Measurements from ENCODE around the gene SMPDL3B.

Gene SMPDL3B

DNA sequence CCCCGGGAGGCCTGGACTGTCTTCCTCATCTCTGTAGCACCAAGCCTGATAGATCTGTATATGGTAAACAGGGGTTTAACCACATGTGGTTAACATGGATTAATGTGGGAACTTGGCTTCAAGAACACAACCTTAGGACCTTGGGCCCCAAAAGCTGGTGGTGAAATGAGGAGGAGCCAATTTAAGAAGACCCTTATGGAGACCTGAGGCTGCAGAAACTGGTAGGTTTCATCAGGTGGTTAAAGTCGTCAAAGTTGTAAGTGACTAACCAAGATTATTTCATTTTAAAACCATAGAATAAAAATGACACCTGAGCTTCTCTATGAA, 48.5 kb upstream of the SMPDL3B start:
- H3K4me1 ChIP-seq (ENCODE audit: insufficient read depth, low read length, poor library complexity, severe bottlenecking): peaks cover 28% of the 10 kb centered on the region
- H3K4me2 ChIP-seq (ENCODE audit: low read depth, low read length, poor library complexity, severe bottlenecking): peak overlapping the region; percentile 62
- H3K9ac ChIP-seq (ENCODE audit: low read depth, low read length, poor library complexity, severe bottlenecking): no peak overlapping the region
- H3K9me3 ChIP-seq (ENCODE audit: insufficient read depth, low read depth, low read length): no peaks in the 10 kb centered on the region
- peaks cover 7% of the 10 kb centered on the region; the same call in 1 of the 2 replicates for H3K36me3 ChIP-seq (ENCODE audit: insufficient read depth, low read length)
- H3K4me3 ChIP-seq (ENCODE audit: low read length, poor library complexity, severe bottlenecking): no peak overlapping the region
- H2AFZ ChIP-seq (ENCODE audit: low read length): no peak overlapping the region
- no peaks in the 10 kb centered on the region for H3K79me2 ChIP-seq (ENCODE audit: insufficient read depth, low read length)
- no peaks in the 10 kb centered on the region for H3K27me3 ChIP-seq (ENCODE audit: insufficient read depth, low read length, poor library complexity, severe bottlenecking)
- no peaks in the 10 kb centered on the region for H3K9me2 ChIP-seq (replicated peaks; ENCODE audit: low read depth, low read length)
- H4K20me1 ChIP-seq (ENCODE audit: insufficient read depth, low read length, poor library complexity, severe bottlenecking): no peaks in the 10 kb centered on the region
- no peaks in the 10 kb centered on the region for H3F3A ChIP-seq (ENCODE audit: low read depth)
- TF ChIP-seq, protein P1, sequence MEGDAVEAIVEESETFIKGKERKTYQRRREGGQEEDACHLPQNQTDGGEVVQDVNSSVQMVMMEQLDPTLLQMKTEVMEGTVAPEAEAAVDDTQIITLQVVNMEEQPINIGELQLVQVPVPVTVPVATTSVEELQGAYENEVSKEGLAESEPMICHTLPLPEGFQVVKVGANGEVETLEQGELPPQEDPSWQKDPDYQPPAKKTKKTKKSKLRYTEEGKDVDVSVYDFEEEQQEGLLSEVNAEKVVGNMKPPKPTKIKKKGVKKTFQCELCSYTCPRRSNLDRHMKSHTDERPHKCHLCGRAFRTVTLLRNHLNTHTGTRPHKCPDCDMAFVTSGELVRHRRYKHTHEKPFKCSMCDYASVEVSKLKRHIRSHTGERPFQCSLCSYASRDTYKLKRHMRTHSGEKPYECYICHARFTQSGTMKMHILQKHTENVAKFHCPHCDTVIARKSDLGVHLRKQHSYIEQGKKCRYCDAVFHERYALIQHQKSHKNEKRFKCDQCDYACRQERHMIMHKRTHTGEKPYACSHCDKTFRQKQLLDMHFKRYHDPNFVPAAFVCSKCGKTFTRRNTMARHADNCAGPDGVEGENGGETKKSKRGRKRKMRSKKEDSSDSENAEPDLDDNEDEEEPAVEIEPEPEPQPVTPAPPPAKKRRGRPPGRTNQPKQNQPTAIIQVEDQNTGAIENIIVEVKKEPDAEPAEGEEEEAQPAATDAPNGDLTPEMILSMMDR (conservative IDR thresholded peaks at IDR 0.05; ENCODE audit: low read length): no peak
- TF ChIP-seq EZH2phosphoT487 (IDR thresholded peaks at IDR 0.05; ENCODE audit: borderline replicate concordance): no peak

DNA sequence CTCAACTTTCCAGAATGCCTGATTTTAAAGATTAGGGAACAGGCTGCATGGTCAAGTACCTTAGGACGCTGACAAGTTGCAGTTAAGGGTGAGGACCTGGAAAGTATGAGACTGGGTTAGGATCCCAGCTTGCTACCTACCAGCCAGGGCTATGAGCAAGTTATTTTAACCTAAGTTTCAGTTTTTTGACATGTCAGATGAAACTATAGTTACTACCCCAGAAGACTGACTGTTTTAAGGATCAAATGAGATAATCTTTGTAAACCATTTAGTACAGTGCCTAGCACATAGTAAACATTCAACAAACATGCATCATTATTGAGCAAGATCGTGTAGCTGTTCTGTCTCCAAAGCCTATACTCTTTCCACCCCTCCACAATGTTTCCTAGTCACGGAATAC, 48.1 kb upstream of the SMPDL3B start:
- Histone ChIP-seq H3K79me2 (ENCODE audit: insufficient read depth, low read length) (no peaks in the 10 kb centered on the region), H2AFZ (ENCODE audit: low read length) (no peak overlapping the region), H3K4me1 (ENCODE audit: insufficient read depth, low read length, poor library complexity, severe bottlenecking) (peaks cover 28% of the 10 kb centered on the region), H3K27me3 (ENCODE audit: insufficient read depth, low read length, poor library complexity, severe bottlenecking) (no peaks in the 10 kb centered on the region), H3K9ac (ENCODE audit: low read depth, low read length, poor library complexity, severe bottlenecking) (no peak overlapping the region), H3K36me3 (ENCODE audit: insufficient read depth, low read length) (peaks cover 12% of the 10 kb centered on the region; the same call in 1 of the 2 replicates), H3F3A (ENCODE audit: low read depth) (no peaks in the 10 kb centered on the region), H3K9me2 (replicated peaks; ENCODE audit: low read depth, low read length) (no peaks in the 10 kb centered on the region), H4K20me1 (ENCODE audit: insufficient read depth, low read length, poor library complexity, severe bottlenecking) (no peaks in the 10 kb centered on the region), H3K4me3 (ENCODE audit: low read length, poor library complexity, severe bottlenecking) (peak overlapping the region; percentile 46), H3K9me3 (ENCODE audit: insufficient read depth, low read depth, low read length) (no peaks in the 10 kb centered on the region), H3K4me2 (ENCODE audit: low read depth, low read length, poor library complexity, severe bottlenecking) (peak overlapping the region; percentile 62)
- TF ChIP-seq EZH2phosphoT487 (IDR thresholded peaks at IDR 0.05; ENCODE audit: borderline replicate concordance): no peak
- TF ChIP-seq, protein P1 (conservative IDR thresholded peaks at IDR 0.05; ENCODE audit: low read length): no peak

DNA sequence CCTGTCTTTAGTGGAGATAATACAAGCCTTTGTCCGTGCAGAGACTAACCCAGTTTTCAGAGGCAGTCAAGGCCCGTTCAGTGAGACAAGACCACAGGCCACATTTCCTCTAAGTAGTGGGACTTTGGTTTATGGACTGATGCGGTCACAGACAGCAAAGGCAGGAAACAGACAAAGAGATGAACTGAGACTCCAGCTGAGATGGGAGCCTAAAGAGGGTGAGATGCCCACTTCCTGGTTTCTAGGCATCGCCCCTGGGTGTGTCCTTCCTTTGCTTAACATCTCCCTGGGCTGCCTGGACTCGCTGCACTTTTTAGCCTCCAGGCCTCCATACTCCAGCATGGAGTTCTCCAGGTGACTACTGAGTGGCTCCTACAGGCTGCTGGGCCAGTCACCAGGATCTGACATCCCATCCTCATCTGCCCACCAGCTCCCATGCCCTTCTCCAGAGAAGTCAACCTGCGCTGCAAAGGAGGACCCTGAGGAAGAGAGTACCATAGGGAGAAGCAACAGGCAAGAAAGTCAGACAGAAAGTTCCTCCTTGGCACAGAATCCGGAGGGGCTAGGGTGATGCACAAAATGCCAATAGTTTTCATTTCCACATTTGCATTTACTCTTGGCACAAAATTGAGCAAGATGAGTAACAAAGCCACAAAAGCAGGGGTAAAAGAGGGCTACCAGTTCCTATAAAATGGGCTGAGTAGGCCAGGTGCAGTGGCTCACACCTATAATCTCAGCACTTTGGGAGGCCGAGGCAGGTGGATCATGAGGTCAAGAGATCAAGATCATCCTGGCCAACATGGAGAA, 47.4 kb upstream of the SMPDL3B start:
- no peak overlapping the region for H2AFZ ChIP-seq (ENCODE audit: low read length)
- H3K79me2 ChIP-seq (ENCODE audit: insufficient read depth, low read length): no peaks in the 10 kb centered on the region
- H3K9me2 ChIP-seq (replicated peaks; ENCODE audit: low read depth, low read length): no peaks in the 10 kb centered on the region
- no peaks in the 10 kb centered on the region for H3K9me3 ChIP-seq (ENCODE audit: insufficient read depth, low read depth, low read length)
- peak overlapping the region; percentile 62 for H3K4me2 ChIP-seq (ENCODE audit: low read depth, low read length, poor library complexity, severe bottlenecking)
- H3K4me1 ChIP-seq (ENCODE audit: insufficient read depth, low read length, poor library complexity, severe bottlenecking): peaks cover 28% of the 10 kb centered on the region
- no peaks in the 10 kb centered on the region for H4K20me1 ChIP-seq (ENCODE audit: insufficient read depth, low read length, poor library complexity, severe bottlenecking)
- no peak for TF ChIP-seq EZH2phosphoT487 (IDR thresholded peaks at IDR 0.05; ENCODE audit: borderline replicate concordance)
- TF ChIP-seq, protein P1 (conservative IDR thresholded peaks at IDR 0.05; ENCODE audit: low read length): no peak
- H3K36me3 ChIP-seq (ENCODE audit: insufficient read depth, low read length): peaks cover 18% of the 10 kb centered on the region; the same call in 1 of the 2 replicates
- no peaks in the 10 kb centered on the region for H3K27me3 ChIP-seq (ENCODE audit: insufficient read depth, low read length, poor library complexity, severe bottlenecking)
- peak overlapping the region; percentile 46 for H3K4me3 ChIP-seq (ENCODE audit: low read length, poor library complexity, severe bottlenecking)
- no peak overlapping the region for H3K9ac ChIP-seq (ENCODE audit: low read depth, low read length, poor library complexity, severe bottlenecking)
- H3F3A ChIP-seq (ENCODE audit: low read depth): no peaks in the 10 kb centered on the region

Measured in Loucy (cell line).